Stomach (tissue), 4 donors: ENCODE results near the gene PSD2.

ENCODE experiments used
- EP300 ChIP-seq: sonication (generic); formaldehyde crosslinking; IDR thresholded peaks from one replicate; pipeline ENCODE4 v1.6.1; 2017; ENCODE audit warnings: antibody characterized with exemption
- TF ChIP-seq, protein P1 (sequence below), 7 experiments: fragments of 450-650 bp in 4 of 7; fragments of 200-600 bp in 3 of 7; sonication (generic) in 3 of 7; IDR thresholded peaks; one replicate each; pipeline ENCODE4 v1.5.1; 2016 to 2019; ENCODE audit warnings: antibody characterized with exemption in 7 of 7, control low read depth in 2 of 7, mild to moderate bottlenecking in 1 of 7

DNA sequence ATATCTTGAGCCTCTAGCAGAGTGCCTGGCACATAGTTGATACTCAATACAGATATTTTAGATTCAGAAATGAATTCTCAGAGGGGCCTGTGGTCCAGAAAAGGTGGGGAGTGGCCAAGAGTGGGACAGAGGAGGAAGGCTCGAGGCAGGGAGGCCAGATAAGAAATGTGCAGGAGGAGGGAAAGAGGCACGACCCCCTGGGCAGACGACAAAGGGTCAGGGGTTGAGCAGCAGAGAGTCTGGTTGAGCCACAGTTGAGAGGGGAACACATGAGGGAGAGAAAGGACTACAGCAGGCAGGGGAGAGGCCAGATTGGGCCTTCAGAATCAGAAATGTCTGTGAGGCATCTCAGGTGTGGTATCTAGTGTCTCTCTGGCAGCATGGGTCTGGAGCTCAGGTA is 89.1 kb downstream of the PSD2 start:
- TF ChIP-seq, protein P1, sequence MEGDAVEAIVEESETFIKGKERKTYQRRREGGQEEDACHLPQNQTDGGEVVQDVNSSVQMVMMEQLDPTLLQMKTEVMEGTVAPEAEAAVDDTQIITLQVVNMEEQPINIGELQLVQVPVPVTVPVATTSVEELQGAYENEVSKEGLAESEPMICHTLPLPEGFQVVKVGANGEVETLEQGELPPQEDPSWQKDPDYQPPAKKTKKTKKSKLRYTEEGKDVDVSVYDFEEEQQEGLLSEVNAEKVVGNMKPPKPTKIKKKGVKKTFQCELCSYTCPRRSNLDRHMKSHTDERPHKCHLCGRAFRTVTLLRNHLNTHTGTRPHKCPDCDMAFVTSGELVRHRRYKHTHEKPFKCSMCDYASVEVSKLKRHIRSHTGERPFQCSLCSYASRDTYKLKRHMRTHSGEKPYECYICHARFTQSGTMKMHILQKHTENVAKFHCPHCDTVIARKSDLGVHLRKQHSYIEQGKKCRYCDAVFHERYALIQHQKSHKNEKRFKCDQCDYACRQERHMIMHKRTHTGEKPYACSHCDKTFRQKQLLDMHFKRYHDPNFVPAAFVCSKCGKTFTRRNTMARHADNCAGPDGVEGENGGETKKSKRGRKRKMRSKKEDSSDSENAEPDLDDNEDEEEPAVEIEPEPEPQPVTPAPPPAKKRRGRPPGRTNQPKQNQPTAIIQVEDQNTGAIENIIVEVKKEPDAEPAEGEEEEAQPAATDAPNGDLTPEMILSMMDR (IDR thresholded peaks at IDR 0.05) = no peak
- TF ChIP-seq EP300 = no peak
